Measurements from ENCODE around the gene CLN6. TPM values are rescaled to one million over a fixed set of nuclear protein-coding genes. Genes with fewer than 3 reads are reported as not detected.

The CLN6 gene
- total RNA-seq, 1 donor from 2014 or later: 24.4 TPM

DNA sequence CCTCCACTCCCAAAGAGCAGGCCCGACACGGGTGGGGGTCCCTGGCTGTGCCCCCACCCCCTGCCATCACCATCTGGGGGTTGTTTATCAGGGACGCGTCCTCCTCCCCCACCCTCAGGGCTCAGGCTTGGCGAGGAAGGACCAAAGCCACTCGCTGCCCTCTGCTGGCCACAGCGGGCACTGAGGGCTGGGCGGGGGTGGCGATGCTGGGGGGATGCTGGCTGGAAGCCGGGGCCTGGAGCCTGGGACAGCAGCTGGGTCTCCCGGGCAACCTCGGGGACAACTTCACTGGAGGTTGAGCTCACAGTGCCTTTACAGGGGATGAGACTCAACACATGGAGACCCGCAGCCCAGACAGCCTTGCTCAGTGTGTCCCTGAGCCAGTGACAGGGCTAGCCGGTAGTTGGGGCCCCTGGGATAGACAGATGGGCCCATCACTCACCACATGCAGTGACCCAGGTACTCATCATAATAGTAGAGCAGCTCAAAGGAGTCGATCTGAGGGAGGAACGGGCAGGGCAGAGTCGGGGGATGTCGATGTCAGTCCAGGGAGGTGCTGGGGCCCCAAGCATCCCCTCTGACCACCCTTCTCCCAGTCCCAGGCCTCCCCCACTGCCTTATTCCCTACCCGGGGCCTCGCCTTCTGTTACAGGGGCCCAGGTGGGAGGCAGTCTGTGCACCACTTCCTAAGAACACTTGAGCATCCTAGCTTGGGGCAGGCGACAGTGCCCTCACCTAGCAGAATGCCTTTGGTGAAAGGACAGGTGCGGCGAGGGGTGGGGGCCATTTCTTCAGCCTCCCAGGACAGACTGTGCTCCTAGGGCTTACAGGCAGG is 18.5 kb downstream of the CLN6 start:
- H3K4me3 Mint-ChIP-seq: no peak overlapping the region
- Histone ChIP-seq H2AFZ (replicated peaks) (no peak overlapping the region), H3K9ac (no peak overlapping the region), H3K27me3 (no peaks in the 10 kb centered on the region), H3K4me3 (no peak overlapping the region), H3K27ac (no peak overlapping the region), H3K79me2 (ENCODE audit: low read depth) (peaks cover 20% of the 10 kb centered on the region), H3K4me1 (peaks cover 15% of the 10 kb centered on the region), H3K4me2 (no peak overlapping the region), H3F3A (ENCODE audit: low read depth) (peaks cover 8% of the 10 kb centered on the region), H3K9me3 (ENCODE audit: low read depth) (no peaks in the 10 kb centered on the region), H4K20me1 (ENCODE audit: low read depth) (peaks cover 40% of the 10 kb centered on the region), H3K36me3 (no peaks in the 10 kb centered on the region)
- no peaks in the 10 kb centered on the region for H3K9me3 Mint-ChIP-seq
- H3K27ac Mint-ChIP-seq: no peak overlapping the region
- H3K36me3 Mint-ChIP-seq: peaks cover under 1% of the 10 kb centered on the region
- H3K4me1 Mint-ChIP-seq: peaks cover 7% of the 10 kb centered on the region
- no peak for TF ChIP-seq EZH2 (IDR thresholded peaks at IDR 0.05)
- TF ChIP-seq, protein P1, sequence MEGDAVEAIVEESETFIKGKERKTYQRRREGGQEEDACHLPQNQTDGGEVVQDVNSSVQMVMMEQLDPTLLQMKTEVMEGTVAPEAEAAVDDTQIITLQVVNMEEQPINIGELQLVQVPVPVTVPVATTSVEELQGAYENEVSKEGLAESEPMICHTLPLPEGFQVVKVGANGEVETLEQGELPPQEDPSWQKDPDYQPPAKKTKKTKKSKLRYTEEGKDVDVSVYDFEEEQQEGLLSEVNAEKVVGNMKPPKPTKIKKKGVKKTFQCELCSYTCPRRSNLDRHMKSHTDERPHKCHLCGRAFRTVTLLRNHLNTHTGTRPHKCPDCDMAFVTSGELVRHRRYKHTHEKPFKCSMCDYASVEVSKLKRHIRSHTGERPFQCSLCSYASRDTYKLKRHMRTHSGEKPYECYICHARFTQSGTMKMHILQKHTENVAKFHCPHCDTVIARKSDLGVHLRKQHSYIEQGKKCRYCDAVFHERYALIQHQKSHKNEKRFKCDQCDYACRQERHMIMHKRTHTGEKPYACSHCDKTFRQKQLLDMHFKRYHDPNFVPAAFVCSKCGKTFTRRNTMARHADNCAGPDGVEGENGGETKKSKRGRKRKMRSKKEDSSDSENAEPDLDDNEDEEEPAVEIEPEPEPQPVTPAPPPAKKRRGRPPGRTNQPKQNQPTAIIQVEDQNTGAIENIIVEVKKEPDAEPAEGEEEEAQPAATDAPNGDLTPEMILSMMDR (IDR thresholded peaks at IDR 0.05): peak; percentile 86
- H3K27me3 Mint-ChIP-seq (ENCODE audit: insufficient read depth, low read depth): no peaks in the 10 kb centered on the region
- DNase-seq (ENCODE audit: low spot score): peak; percentile 82

DNA sequence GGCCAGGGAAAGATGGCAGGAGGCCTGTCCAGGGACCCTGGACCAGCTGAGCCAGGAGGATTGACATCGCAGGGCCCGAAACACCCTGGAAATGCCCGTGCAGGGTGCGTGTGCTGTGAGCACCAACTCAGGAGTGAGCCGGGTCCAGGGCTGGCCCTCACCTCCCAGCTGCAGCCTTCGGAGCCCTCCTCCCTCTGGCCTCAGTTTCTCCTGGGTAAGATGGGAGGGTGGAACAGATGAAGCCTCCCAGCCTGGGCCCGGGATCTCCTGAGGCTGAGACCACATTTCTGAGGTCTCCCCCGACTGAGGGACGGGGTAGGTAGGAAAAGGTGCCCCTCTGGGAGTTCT is 19.1 kb downstream of the CLN6 start:
- no peaks in the 10 kb centered on the region for H3K36me3 ChIP-seq
- no peak for DNase-seq (ENCODE audit: low spot score)
- Mint-ChIP-seq H3K9me3 (no peaks in the 10 kb centered on the region), H3K36me3 (no peaks in the 10 kb centered on the region), H3K27me3 (ENCODE audit: insufficient read depth, low read depth) (no peaks in the 10 kb centered on the region), H3K4me3 (no peak overlapping the region), H3K4me1 (peaks cover 8% of the 10 kb centered on the region), H3K27ac (no peak overlapping the region)
- no peak overlapping the region for H2AFZ ChIP-seq (replicated peaks)
- peaks cover 46% of the 10 kb centered on the region for H4K20me1 ChIP-seq (ENCODE audit: low read depth)
- H3K4me3 ChIP-seq: no peak overlapping the region
- peaks cover 15% of the 10 kb centered on the region for H3K79me2 ChIP-seq (ENCODE audit: low read depth)
- peaks cover 8% of the 10 kb centered on the region for H3F3A ChIP-seq (ENCODE audit: low read depth)
- TF ChIP-seq EZH2 (IDR thresholded peaks at IDR 0.05) (no peak), EZH2phosphoT487 (IDR thresholded peaks at IDR 0.05) (no peak)
- TF ChIP-seq, protein P1 (IDR thresholded peaks at IDR 0.05): no peak
- H3K4me2 ChIP-seq: no peak overlapping the region
- no peak overlapping the region for H3K9ac ChIP-seq
- no peaks in the 10 kb centered on the region for H3K9me3 ChIP-seq (ENCODE audit: low read depth)
- H3K27me3 ChIP-seq: no peaks in the 10 kb centered on the region
- H3K4me1 ChIP-seq: peaks cover 20% of the 10 kb centered on the region
- H3K27ac ChIP-seq: no peak overlapping the region

GRCh38 chr15:68209735-68210408 is 19.7 kb downstream of the CLN6 start:
- Histone ChIP-seq H3K27me3 (no peaks in the 10 kb centered on the region), H3K79me2 (ENCODE audit: low read depth) (peaks cover 10% of the 10 kb centered on the region), H3K36me3 (no peaks in the 10 kb centered on the region), H3F3A (ENCODE audit: low read depth) (peaks cover 8% of the 10 kb centered on the region), H2AFZ (replicated peaks) (no peak overlapping the region), H4K20me1 (ENCODE audit: low read depth) (peaks cover 52% of the 10 kb centered on the region), H3K27ac (no peak overlapping the region), H3K9ac (no peak overlapping the region), H3K4me3 (no peak overlapping the region), H3K4me1 (peaks cover 24% of the 10 kb centered on the region), H3K4me2 (no peak overlapping the region), H3K9me3 (ENCODE audit: low read depth) (no peaks in the 10 kb centered on the region)
- Mint-ChIP-seq H3K27ac (no peak overlapping the region), H3K4me1 (peaks cover 14% of the 10 kb centered on the region), H3K36me3 (peaks cover under 1% of the 10 kb centered on the region), H3K27me3 (ENCODE audit: insufficient read depth, low read depth) (no peaks in the 10 kb centered on the region), H3K4me3 (no peak overlapping the region), H3K9me3 (no peaks in the 10 kb centered on the region)
- no peak for DNase-seq (ENCODE audit: low spot score)
- TF ChIP-seq, protein P1 (IDR thresholded peaks at IDR 0.05): no peak
- no peak for TF ChIP-seq EZH2phosphoT487 (IDR thresholded peaks at IDR 0.05)
- TF ChIP-seq EZH2 (IDR thresholded peaks at IDR 0.05): no peak
